ENCODE measurements around the gene AUP1. TPM values are rescaled to one million over a fixed set of nuclear protein-coding genes. Genes with fewer than 3 reads are reported as not detected.

AUP1 gene
- total RNA-seq, 6 experiments from 2014 or later, result 64.6 to 109 (median 80.4) TPM

DNA sequence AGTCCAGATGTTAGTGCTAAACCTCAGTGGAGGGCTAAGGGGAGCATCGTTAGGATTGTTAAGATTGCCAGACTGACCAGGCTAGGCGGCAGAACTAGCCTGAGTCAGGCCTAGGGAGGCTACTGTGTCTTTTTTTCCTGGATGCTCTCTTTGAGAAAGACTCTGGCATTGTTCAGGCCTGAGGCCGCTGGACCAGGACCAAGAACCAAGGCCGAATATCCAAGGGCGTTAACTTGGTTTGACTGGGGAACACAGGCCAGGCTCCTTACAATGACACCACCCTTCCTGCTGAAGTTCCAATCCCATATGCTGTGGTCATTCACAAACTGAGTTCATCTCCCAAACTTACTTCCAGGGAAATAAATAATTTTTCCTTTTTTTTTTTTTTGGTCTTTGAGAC lies 10.8 kb upstream of the AUP1 start:
- Histone ChIP-seq H3K27me3 (no peaks in the 10 kb centered on the region), H3K4me3 (no peak overlapping the region), H3K9me3 (no peaks in the 10 kb centered on the region), H3K4me1 (no peaks in the 10 kb centered on the region), H3K36me3 (no peaks in the 10 kb centered on the region), H3K27ac (no peak overlapping the region)
- 30% methylated on average over 2 of the region's 5 CpGs for WGBS (ENCODE audit: insufficient coverage, low coverage, low lambda C conversion rate, missing lambda C conversion rate)
- no peak for TF ChIP-seq POLR2A (IDR thresholded peaks at IDR 0.05)
- TF ChIP-seq, protein P1, sequence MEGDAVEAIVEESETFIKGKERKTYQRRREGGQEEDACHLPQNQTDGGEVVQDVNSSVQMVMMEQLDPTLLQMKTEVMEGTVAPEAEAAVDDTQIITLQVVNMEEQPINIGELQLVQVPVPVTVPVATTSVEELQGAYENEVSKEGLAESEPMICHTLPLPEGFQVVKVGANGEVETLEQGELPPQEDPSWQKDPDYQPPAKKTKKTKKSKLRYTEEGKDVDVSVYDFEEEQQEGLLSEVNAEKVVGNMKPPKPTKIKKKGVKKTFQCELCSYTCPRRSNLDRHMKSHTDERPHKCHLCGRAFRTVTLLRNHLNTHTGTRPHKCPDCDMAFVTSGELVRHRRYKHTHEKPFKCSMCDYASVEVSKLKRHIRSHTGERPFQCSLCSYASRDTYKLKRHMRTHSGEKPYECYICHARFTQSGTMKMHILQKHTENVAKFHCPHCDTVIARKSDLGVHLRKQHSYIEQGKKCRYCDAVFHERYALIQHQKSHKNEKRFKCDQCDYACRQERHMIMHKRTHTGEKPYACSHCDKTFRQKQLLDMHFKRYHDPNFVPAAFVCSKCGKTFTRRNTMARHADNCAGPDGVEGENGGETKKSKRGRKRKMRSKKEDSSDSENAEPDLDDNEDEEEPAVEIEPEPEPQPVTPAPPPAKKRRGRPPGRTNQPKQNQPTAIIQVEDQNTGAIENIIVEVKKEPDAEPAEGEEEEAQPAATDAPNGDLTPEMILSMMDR (IDR thresholded peaks at IDR 0.05), result no peak
- ATAC-seq (no peak), DNase-seq (no peak)
- intact Hi-C loops (cut with DNase I), result no loop called here

DNA sequence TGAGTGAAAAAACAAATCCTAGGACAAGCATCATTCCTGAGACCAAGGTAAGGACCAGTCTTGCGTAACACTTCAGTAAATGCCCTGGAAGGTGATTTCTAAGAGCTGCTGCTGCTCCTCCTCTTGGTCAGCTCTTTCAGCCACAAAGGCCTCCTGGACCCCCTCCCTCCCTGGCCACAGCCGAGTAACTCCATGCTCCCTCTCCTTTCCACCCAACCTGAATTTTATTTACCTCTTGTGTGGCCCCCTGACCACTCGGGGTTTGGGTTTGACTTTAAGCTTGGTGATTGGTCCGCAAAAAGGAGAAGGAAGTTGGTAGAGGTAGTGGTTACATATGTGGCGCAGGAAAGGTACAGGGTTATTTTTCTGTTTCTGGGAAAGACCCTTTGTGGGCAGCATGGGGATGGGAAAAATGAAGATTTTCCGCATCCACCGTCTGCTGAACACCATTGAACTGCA lies 9.4 kb upstream of the AUP1 start:
- no peak for ATAC-seq
- 39% methylated on average over 7 of the region's 7 CpGs for WGBS (ENCODE audit: insufficient coverage, low coverage, low lambda C conversion rate, missing lambda C conversion rate)

DNA sequence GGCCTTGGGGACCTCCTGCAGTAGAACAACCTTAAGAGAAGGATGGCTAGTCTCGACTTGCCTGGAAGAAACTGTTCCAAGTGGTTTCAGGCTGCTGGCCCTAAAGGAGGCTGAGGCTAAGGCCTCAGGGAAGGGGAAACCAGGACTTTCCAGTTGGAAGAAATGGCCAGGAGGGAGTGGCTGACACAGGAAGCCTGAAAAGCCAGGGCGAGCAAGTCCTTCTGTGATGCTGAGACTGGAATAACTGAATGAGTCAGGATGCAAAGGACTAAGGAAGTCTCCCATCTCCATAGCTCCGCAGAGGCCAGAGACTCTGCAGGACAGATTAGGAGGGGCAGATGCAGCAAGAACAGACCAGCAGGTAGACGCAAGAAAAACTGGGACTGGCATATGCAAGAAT lies 7.6 kb upstream of the AUP1 start:
- WGBS (ENCODE audit: insufficient coverage, low coverage, low lambda C conversion rate, missing lambda C conversion rate), result 37% methylated on average over 4 of the region's 4 CpGs
- intact Hi-C loops (cut with DNase I), result no loop called here
- no peaks in the 10 kb centered on the region for H3K27me3 ChIP-seq
- no peak for DNase-seq
- H3K27ac ChIP-seq, result no peak overlapping the region
- no peak for TF ChIP-seq POLR2A (IDR thresholded peaks at IDR 0.05)
- TF ChIP-seq, protein P1 (IDR thresholded peaks at IDR 0.05), result no peak
- H3K4me1 ChIP-seq, result no peaks in the 10 kb centered on the region
- peaks cover 0 to 9% (median 0%) of the 10 kb centered on the region in 4 donors for H3K36me3 ChIP-seq
- H3K4me3 ChIP-seq, result no peak overlapping the region
- no peaks in the 10 kb centered on the region for H3K9me3 ChIP-seq
- no peak for ATAC-seq

More for the DNA sequence above, 9.4 kb upstream of the AUP1 start:
- intact Hi-C loops (cut with DNase I), result no loop called here
- Histone ChIP-seq H3K27me3 (no peaks in the 10 kb centered on the region), H3K36me3 (no peaks in the 10 kb centered on the region), H3K4me1 (no peaks in the 10 kb centered on the region), H3K9me3 (no peaks in the 10 kb centered on the region), H3K27ac (no peak overlapping the region), H3K4me3 (no peak overlapping the region)
- no peak for TF ChIP-seq POLR2A (IDR thresholded peaks at IDR 0.05)
- TF ChIP-seq, protein P1 (IDR thresholded peaks at IDR 0.05), result no peak
- DNase-seq, result no peak

DNA sequence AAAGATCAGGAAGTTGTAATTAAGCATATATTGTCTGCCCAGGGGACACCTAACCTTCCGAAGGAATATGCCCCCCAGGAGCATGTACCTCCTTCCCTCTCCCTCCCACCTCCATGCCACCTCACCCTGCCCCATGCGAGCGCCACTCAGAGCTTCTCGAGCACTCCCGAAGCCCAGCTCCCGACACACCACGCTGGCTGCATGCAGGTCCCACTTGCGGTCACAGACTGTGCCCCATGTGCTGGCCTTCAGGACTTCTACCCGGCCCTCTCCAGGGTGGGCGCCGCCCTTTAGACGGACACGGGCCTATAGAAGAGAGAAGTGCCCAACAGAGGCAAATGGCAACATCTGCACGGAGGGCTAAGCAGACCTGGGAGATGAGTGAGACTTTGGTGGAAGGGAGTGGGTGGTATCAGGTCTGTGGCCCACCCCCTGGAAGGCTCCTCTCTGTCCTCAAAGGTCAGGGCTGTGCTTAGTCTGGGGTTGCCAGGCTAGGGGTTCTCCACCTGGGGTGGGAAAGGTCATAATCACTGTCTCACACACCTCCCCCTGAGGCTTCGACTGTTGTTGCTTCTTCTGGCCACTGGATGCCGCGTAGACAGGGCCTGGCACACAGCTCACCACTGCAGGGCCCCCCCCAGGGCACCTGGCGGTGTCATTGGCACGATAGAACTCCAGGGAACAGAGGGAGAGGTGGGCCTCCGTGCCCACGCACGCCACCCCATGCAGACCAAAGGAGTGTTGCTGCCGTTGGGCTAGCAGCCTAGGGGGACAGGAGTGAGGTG lies 6.9 kb upstream of the AUP1 start:
- Histone ChIP-seq H3K36me3 (peaks cover 0 to 9% (median 0%) of the 10 kb centered on the region in 4 donors), H3K27ac (no peak overlapping the region), H3K9me3 (no peaks in the 10 kb centered on the region), H3K4me1 (no peaks in the 10 kb centered on the region), H3K4me3 (no peak overlapping the region), H3K27me3 (no peaks in the 10 kb centered on the region)
- TF ChIP-seq POLR2A (IDR thresholded peaks at IDR 0.05), result no peak
- TF ChIP-seq, protein P1 (IDR thresholded peaks at IDR 0.05), result no peak
- intact Hi-C loops (cut with DNase I), result no loop called here
- no peak for ATAC-seq
- DNase-seq, result no peak
- 73% methylated on average over 17 of the region's 23 CpGs for WGBS (ENCODE audit: insufficient coverage, low coverage, low lambda C conversion rate, missing lambda C conversion rate)
